Endothelial cell of umbilical vein (primary cell): ENCODE data around the gene OBP2B.

Experiments
- CTCF ChIP-seq, 2 donors: IDR thresholded peaks; 1 replicate in 1 of 2; 2 replicates in 1 of 2; pipeline ENCODE4 v1.5.1; 2011; ENCODE audit warnings: low read length in 2 of 2, mild to moderate bottlenecking in 2 of 2, moderate library complexity in 2 of 2, control low read depth in 1 of 2, inconsistent platforms in 1 of 2, low read depth in 1 of 2; ENCODE audit not compliant: insufficient read depth in 1 of 2; ENCODE audit errors: extremely low read depth in 1 of 2
- EZH2 ChIP-seq: IDR thresholded peaks from 2 replicates; pipeline ENCODE4 v1.6.1; 2012; ENCODE audit warnings: borderline replicate concordance, low read depth, mild to moderate bottlenecking, moderate library complexity, low read length, inconsistent platforms; ENCODE audit not compliant: severe bottlenecking
- POLR2A ChIP-seq: IDR thresholded peaks from 2 replicates; pipeline ENCODE4 v1.6.1; 2012; ENCODE audit warnings: low read depth, mild to moderate bottlenecking, control low read depth, low read length

GRCh38 chr9:133210609-133211008 is 1.6 kb upstream of the OBP2B start:
- TF ChIP-seq POLR2A = no peak
- no peak for TF ChIP-seq EZH2
- TF ChIP-seq CTCF (IDR thresholded peaks at IDR 0.05; ENCODE audit: extremely low read depth in 1 of 2, insufficient read depth in 1 of 2, low read depth in 1 of 2, low read length in 2 of 2) = no peak
